Fibroblast of lung (primary cell): ENCODE results near the gene TNRC6A.

Source experiments
- EZH2 ChIP-seq: IDR thresholded peaks from 2 replicates; pipeline ENCODE4 v1.5.1; 2012; ENCODE audit warnings: low read length, control low read depth, mild to moderate bottlenecking; ENCODE audit errors: missing control alignments
- TF ChIP-seq, protein P1 (sequence below), 2 donors: IDR thresholded peaks in 1 of 2; conservative IDR thresholded peaks in 1 of 2; 1 replicate in 1 of 2; 2 replicates in 1 of 2; pipeline ENCODE4 v1.5.1; 2011 to 2012; ENCODE audit warnings: low read length in 2 of 2, control low read depth in 1 of 2, inconsistent platforms in 1 of 2, low read depth in 1 of 2, mild to moderate bottlenecking in 1 of 2

DNA sequence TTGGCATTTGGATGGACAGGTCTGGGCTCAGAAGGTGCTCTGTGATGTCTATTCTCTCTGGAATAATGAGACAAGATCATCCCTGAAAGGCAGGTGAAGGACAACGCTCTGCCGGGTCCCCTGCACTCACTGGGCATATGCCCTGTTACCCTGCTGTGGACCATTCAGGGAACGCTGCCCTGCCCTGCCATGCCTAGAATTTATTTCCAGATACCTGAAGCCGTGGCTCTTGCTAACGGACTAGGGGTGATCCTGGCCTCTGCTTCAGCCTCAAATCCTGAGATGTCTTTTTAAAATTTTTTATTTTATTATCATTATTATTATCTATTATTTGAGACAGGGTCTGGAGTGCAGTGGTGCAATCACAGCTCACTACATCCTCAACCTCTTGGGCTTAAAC is 120.2 kb downstream of the TNRC6A start:
- TF ChIP-seq, protein P1, sequence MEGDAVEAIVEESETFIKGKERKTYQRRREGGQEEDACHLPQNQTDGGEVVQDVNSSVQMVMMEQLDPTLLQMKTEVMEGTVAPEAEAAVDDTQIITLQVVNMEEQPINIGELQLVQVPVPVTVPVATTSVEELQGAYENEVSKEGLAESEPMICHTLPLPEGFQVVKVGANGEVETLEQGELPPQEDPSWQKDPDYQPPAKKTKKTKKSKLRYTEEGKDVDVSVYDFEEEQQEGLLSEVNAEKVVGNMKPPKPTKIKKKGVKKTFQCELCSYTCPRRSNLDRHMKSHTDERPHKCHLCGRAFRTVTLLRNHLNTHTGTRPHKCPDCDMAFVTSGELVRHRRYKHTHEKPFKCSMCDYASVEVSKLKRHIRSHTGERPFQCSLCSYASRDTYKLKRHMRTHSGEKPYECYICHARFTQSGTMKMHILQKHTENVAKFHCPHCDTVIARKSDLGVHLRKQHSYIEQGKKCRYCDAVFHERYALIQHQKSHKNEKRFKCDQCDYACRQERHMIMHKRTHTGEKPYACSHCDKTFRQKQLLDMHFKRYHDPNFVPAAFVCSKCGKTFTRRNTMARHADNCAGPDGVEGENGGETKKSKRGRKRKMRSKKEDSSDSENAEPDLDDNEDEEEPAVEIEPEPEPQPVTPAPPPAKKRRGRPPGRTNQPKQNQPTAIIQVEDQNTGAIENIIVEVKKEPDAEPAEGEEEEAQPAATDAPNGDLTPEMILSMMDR (conservative IDR thresholded peaks at IDR 0.05 in 1 of 2, IDR thresholded peaks at IDR 0.05 in 1 of 2; ENCODE audit: low read depth in 1 of 2, low read length in 2 of 2) = no peak
- no peak for TF ChIP-seq EZH2
